HepG2 (cell line): ENCODE results near the gene SEMA3C. TPM values are rescaled to one million over a fixed set of nuclear protein-coding genes. Genes with fewer than 3 reads are reported as not detected.

ENCODE experiments used
- ATAC-seq: fragments of 200-7000 bp; cut with Tn5 transposase; 3 replicates; pipeline ENCODE4 v1.9.1; 2020; ENCODE audit warnings: mild to moderate bottlenecking, moderate library complexity
- BruUV-seq: library from RNA; stranded (reverse); fragments of 400-500 nt; replicated peaks from 2 replicates; lab custom pipeline; 2021; lab: Mats Ljungman, UMichigan
- CTCF ChIA-PET: fragments of 300-600 bp; formaldehyde crosslinking; extraction: SDS; loops from one replicate; lab custom pipeline; 2021; ENCODE audit warnings: low total read pairs, inconsistent platforms, low intra/inter-chr PET ratio; lab: Yijun Ruan, JAX
- POLR2A ChIA-PET: fragments of 350-600 bp; sonication (Branson Sonifier 250); formaldehyde crosslinking; loops from one replicate; lab custom pipeline; 2020; ENCODE audit warnings: antibody characterized with exemption, inconsistent platforms; lab: Yijun Ruan, JAX
- DNase-seq: peaks from one replicate; pipeline ENCODE4 v3.0.0-alpha.2; 2015; ENCODE audit warnings: low spot score
- FAIRE-seq: peaks from 3 replicates; lab custom pipeline; 2011; peaks lifted over from hg19 to GRCh38; lab: Jason Lieb, UNC
- H2AFZ ChIP-seq: one replicate; pipeline ENCODE4 v1.6.1; 2011; ENCODE audit warnings: low read length, inconsistent platforms
- H3K27ac ChIP-seq: fragments of 300-600 bp; 3 replicates; pipeline ENCODE4 v1.8.0; 2011; ENCODE audit warnings: mixed run types, mild to moderate bottlenecking, mixed read lengths, low read length, inconsistent platforms; ENCODE audit not compliant: insufficient read depth; ENCODE audit errors: extremely low read length
- H3K27me3 ChIP-seq, 2 experiments: fragments of 200-600 bp in 1 of 2; 2 replicates in 1 of 2; 3 replicates in 1 of 2; pipeline versions ENCODE4 v1.6.0 to v1.8.0; 2011; ENCODE audit warnings: low read length in 2 of 2, mild to moderate bottlenecking in 2 of 2, moderate library complexity in 2 of 2, inconsistent platforms in 1 of 2; ENCODE audit not compliant: insufficient read depth in 2 of 2, control insufficient read depth in 1 of 2
- H3K36me3 ChIP-seq, 2 experiments: fragments of 200-600 bp in 1 of 2; replicated peaks in 1 of 2; 2 replicates in 1 of 2; 3 replicates in 1 of 2; pipeline versions ENCODE4 v1.5.1 to v1.8.0; 2011; ENCODE audit warnings: low read length in 2 of 2, inconsistent platforms in 1 of 2; ENCODE audit not compliant: insufficient read depth in 2 of 2, control insufficient read depth in 1 of 2
- H3K4me1 ChIP-seq: 2 replicates; pipeline ENCODE4 v1.5.1; 2012; ENCODE audit warnings: low read length, inconsistent platforms; ENCODE audit not compliant: insufficient read depth
- H3K4me2 ChIP-seq: 2 replicates; pipeline ENCODE4 v1.6.0; 2011; ENCODE audit warnings: low read depth, low read length, inconsistent platforms
- H3K4me3 ChIP-seq, 3 experiments: fragments of 200-600 bp in 1 of 3; sonication (generic), shearing (Covaris generic) in 1 of 3; replicated peaks in 1 of 3; 2 replicates each; pipeline ENCODE4 v1.5.1; 2011 to 2016; ENCODE audit warnings: low read length in 3 of 3, inconsistent platforms in 2 of 3, low read depth in 2 of 3, mild to moderate bottlenecking in 2 of 3, control low read depth in 1 of 3, mixed read lengths in 1 of 3; ENCODE audit not compliant: insufficient read depth in 1 of 3
- H3K79me2 ChIP-seq: one replicate; pipeline ENCODE4 v1.6.1; 2011; ENCODE audit warnings: low read length, inconsistent platforms; ENCODE audit not compliant: insufficient read depth
- H3K9ac ChIP-seq: 2 replicates; pipeline ENCODE4 v1.6.0; 2011; ENCODE audit warnings: mild to moderate bottlenecking, low read depth, low read length, inconsistent platforms; ENCODE audit not compliant: insufficient read depth
- H3K9me3 ChIP-seq: 2 replicates; pipeline ENCODE4 v1.5.1; 2012; ENCODE audit warnings: mild to moderate bottlenecking, low read length
- H4K20me1 ChIP-seq: 2 replicates; pipeline ENCODE4 v1.6.0; 2011; ENCODE audit warnings: inconsistent platforms, mild to moderate bottlenecking, low read length, moderate library complexity; ENCODE audit not compliant: insufficient read depth
- PLRG1 ChIP-seq: fragments of 450-650 bp; conservative IDR thresholded peaks from 2 replicates; pipeline ENCODE4 v1.6.1; 2016
- TCF12 ChIP-seq, 2 experiments: fragments of 450-650 bp in 1 of 2; sonication (generic) in 1 of 2; formaldehyde crosslinking in 1 of 2; IDR thresholded peaks; 2 replicates each; pipeline versions ENCODE4 v1.6.1 to v1.8.0; 2017 to 2022; ENCODE audit warnings: antibody characterized with exemption in 1 of 2, mild to moderate bottlenecking in 1 of 2, missing genetic modification reagents in 1 of 2, moderate library complexity in 1 of 2
- ZNF496 ChIP-seq: sonication (generic); formaldehyde crosslinking; IDR thresholded peaks from 2 replicates; pipeline ENCODE4 v1.8.1; 2023; ENCODE audit warnings: mild to moderate bottlenecking, moderate library complexity, missing genetic modification reagents; ENCODE audit not compliant: insufficient replicate concordance
- WGBS: methylation state at CpG from one replicate; pipeline ENCODE4 v1.1.6; 2017; ENCODE audit warnings: low lambda C conversion rate; 5-methylcytosine and 5-hydroxymethylcytosine counted together
- in situ Hi-C: cut with HindIII; loops from 2 replicates; pipeline ENCODE4 v1.10.0; 2017; ENCODE audit warnings: low pct_unique_long_range_greater_than_20kb; ENCODE audit not compliant: extremely low pct_ligation_motif_present
- intact Hi-C: fragments of 100-400 bp; cut with micrococcal nuclease; formaldehyde crosslinking; loops from one replicate; pipeline ENCODE4 v1.10.0; 2022; ENCODE audit not compliant: unreplicated experiment
- polyA plus RNA-seq, 8 experiments: library from polyadenylated mRNA; depleted of rRNA in 3 of 8; stranded (reverse) in 7 of 8; unstranded in 1 of 8; fragments of >200 nt; fragmentation: Illumina TruSeq in 4 of 8; extraction: Trizol in 4 of 8; gene quantifications; 2 replicates each; pipeline versions ENCODE4 v1.2.1 to v1.2.3, GENCODE V29; 2011 to 2016; ENCODE audit warnings: low read depth in 4 of 8, missing spikeins in 1 of 8, mixed read lengths in 1 of 8; ENCODE audit not compliant: insufficient read depth in 1 of 8
- total RNA-seq, 5 experiments: library from RNA; depleted of rRNA; stranded (reverse); fragments of >200 nt; fragmentation: Illumina TruSeq; extraction: Trizol; gene quantifications; 2 replicates each; pipeline ENCODE4 v1.2.3, GENCODE V29; 2016; ENCODE audit warnings: low read depth in 1 of 5
- TF ChIP-seq, protein P1 (sequence below), 2 experiments: IDR thresholded peaks; 2 replicates each; pipeline ENCODE4 v1.6.1; 2011 to 2012; ENCODE audit warnings: low read length in 2 of 2, borderline replicate concordance in 1 of 2, low read depth in 1 of 2, mild to moderate bottlenecking in 1 of 2, moderate library complexity in 1 of 2
- TF ChIP-seq, protein P2 (sequence below): sonication (generic); formaldehyde crosslinking; IDR thresholded peaks from 2 replicates; pipeline ENCODE4 v1.4.0; 2020; ENCODE audit warnings: mild to moderate bottlenecking, missing genetic modification reagents
- TF ChIP-seq, protein P3 (sequence below): sonication (generic); formaldehyde crosslinking; IDR thresholded peaks from 2 replicates; pipeline ENCODE4 v1.5.0; 2020; ENCODE audit warnings: missing genetic modification reagents, mild to moderate bottlenecking, borderline replicate concordance
- TF ChIP-seq, protein P4 (sequence below): sonication (generic); formaldehyde crosslinking; IDR thresholded peaks from 2 replicates; pipeline ENCODE4 v1.4.0; 2020; ENCODE audit warnings: mild to moderate bottlenecking, low read depth, missing genetic modification reagents

SEMA3C gene
- total and polyA plus RNA-seq, 2 of the 13 experiments (the other 11 are each of a cell fraction or from before 2014, with no cell fraction given): 0.05 to 0.13 TPM

DNA sequence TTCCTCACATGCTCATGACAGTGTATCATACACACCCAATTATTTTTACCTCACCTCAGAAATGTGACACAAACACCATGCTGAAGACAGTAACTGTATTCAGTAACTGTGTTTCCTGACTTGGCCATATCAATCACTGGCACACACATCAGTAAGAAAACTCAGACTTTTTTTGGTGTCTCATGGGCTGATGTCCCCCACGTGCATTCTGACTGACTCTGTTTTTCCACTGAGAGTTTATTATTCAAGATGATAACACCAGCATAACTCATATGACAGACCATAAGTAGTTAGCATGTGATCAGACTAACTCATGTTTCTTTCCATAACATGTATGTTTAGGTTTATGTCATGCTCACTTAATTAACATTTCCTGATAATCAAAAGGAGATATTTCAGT lies 155.6 kb downstream of the SEMA3C start:
- DNase-seq (no peak), FAIRE-seq (no peak), ATAC-seq (no peak)
- Histone ChIP-seq H3K79me2 (no peaks in the 10 kb centered on the region), H3K9me3 (no peaks in the 10 kb centered on the region), H4K20me1 (no peaks in the 10 kb centered on the region), H3K9ac (no peak overlapping the region), H3K4me2 (no peak overlapping the region), H3K36me3 (no peaks in the 10 kb centered on the region), H3K27me3 (no peaks in the 10 kb centered on the region), H2AFZ (no peak overlapping the region), H3K27ac (no peak overlapping the region), H3K4me3 (no peak overlapping the region), H3K4me1 (no peaks in the 10 kb centered on the region)
- intact Hi-C loops: no loop called here
- in situ Hi-C loops: no loop called here
- 0% methylated on average over 1 of the region's 1 CpG for WGBS
- BruUV-seq: no TSS peak
- CTCF ChIA-PET: no interaction called here
- TF ChIP-seq, protein P1, sequence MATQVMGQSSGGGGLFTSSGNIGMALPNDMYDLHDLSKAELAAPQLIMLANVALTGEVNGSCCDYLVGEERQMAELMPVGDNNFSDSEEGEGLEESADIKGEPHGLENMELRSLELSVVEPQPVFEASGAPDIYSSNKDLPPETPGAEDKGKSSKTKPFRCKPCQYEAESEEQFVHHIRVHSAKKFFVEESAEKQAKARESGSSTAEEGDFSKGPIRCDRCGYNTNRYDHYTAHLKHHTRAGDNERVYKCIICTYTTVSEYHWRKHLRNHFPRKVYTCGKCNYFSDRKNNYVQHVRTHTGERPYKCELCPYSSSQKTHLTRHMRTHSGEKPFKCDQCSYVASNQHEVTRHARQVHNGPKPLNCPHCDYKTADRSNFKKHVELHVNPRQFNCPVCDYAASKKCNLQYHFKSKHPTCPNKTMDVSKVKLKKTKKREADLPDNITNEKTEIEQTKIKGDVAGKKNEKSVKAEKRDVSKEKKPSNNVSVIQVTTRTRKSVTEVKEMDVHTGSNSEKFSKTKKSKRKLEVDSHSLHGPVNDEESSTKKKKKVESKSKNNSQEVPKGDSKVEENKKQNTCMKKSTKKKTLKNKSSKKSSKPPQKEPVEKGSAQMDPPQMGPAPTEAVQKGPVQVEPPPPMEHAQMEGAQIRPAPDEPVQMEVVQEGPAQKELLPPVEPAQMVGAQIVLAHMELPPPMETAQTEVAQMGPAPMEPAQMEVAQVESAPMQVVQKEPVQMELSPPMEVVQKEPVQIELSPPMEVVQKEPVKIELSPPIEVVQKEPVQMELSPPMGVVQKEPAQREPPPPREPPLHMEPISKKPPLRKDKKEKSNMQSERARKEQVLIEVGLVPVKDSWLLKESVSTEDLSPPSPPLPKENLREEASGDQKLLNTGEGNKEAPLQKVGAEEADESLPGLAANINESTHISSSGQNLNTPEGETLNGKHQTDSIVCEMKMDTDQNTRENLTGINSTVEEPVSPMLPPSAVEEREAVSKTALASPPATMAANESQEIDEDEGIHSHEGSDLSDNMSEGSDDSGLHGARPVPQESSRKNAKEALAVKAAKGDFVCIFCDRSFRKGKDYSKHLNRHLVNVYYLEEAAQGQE (IDR thresholded peaks at IDR 0.05; ENCODE audit: borderline replicate concordance in 1 of 2, low read depth in 1 of 2, low read length in 2 of 2): no peak
- no peak for TF ChIP-seq ZNF496
- TF ChIP-seq, protein P2, sequence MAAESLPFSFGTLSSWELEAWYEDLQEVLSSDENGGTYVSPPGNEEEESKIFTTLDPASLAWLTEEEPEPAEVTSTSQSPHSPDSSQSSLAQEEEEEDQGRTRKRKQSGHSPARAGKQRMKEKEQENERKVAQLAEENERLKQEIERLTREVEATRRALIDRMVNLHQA (CRISPR knock-in tag): no peak
- TF ChIP-seq, protein P3, sequence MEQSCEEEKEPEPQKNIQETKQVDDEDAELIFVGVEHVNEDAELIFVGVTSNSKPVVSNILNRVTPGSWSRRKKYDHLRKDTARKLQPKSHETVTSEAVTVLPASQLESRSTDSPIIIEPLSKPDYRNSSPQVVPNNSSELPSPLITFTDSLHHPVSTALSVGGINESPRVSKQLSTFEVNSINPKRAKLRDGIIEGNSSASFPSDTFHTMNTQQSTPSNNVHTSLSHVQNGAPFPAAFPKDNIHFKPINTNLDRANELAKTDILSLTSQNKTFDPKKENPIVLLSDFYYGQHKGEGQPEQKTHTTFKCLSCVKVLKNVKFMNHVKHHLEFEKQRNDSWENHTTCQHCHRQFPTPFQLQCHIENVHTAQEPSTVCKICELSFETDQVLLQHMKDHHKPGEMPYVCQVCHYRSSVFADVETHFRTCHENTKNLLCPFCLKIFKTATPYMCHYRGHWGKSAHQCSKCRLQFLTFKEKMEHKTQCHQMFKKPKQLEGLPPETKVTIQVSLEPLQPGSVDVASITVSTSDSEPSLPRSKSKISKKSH (CRISPR knock-in tag): no peak
- TF ChIP-seq, protein P4, sequence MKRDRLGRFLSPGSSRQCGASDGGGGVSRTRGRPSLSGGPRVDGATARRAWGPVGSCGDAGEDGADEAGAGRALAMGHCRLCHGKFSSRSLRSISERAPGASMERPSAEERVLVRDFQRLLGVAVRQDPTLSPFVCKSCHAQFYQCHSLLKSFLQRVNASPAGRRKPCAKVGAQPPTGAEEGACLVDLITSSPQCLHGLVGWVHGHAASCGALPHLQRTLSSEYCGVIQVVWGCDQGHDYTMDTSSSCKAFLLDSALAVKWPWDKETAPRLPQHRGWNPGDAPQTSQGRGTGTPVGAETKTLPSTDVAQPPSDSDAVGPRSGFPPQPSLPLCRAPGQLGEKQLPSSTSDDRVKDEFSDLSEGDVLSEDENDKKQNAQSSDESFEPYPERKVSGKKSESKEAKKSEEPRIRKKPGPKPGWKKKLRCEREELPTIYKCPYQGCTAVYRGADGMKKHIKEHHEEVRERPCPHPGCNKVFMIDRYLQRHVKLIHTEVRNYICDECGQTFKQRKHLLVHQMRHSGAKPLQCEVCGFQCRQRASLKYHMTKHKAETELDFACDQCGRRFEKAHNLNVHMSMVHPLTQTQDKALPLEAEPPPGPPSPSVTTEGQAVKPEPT (CRISPR knock-in tag): no peak
- no peak for TF ChIP-seq PLRG1
- no peak for TF ChIP-seq TCF12 (IDR thresholded peaks at IDR 0.05)
- TF ChIP-seq TCF12 (CRISPR knock-in tag; IDR thresholded peaks at IDR 0.05): no peak
- POLR2A ChIA-PET: no interaction called here
